Amniotic epithelial cell (primary cell): ENCODE measurements around the gene PPP1CC.
"Not testable (repeated sequence)": the region's sequence is repeated elsewhere in the genome, so short reads cannot be mapped to it uniquely, and the experiment has no call there.

Experiments
- DNase-seq: peaks from one replicate; pipeline ENCODE4 v3.0.0-alpha.2; 2010; ENCODE audit warnings: low read depth

PPP1CC gene

DNA sequence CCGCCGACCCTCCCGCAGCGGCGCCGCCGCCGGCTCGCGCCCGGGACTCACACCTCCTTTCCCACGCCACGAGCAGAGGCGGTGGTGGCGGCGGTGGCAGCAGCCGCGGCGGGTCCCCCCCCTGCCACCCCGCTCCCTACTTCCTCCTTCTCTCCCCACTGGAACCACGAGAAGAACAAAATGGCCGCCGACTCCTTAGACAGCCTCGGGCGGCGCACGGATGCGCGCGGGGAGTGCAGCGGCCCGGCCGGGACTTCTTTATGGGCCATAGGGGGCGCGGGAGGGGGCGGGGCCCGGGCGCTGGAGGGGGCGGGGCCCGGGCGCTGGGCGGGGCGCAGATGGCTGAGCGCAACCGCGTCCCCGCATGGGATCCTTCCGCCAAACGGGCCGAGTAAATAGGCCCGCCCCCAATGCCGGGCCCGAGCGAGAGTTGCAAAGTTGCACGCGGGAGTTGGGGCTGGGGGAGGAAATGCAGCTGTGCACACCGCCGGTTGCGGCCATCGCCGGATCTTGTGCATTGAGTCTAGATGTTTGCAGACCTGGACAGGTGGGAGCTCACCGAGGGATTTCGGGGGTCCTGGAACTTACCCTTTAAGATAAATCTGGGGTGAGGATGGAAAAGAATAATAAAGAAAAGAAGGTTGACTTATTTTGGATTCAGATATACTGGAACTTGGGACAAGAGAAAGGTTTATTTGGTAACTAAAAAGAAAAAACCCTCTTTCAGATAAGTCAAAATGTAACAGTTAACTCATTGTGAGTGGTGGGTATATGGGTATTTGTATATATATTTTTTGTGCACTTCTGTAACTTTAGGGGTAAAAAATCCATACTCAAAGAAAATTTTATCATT, at the start of gene PPP1CC:
TSS of gene PPP1CC (minus strand) at position 174 of the 853 bp plus-strand sequence. CDS start 184 bp downstream, outside the sequence.
- DNase-seq, result peak; percentile 84

DNA sequence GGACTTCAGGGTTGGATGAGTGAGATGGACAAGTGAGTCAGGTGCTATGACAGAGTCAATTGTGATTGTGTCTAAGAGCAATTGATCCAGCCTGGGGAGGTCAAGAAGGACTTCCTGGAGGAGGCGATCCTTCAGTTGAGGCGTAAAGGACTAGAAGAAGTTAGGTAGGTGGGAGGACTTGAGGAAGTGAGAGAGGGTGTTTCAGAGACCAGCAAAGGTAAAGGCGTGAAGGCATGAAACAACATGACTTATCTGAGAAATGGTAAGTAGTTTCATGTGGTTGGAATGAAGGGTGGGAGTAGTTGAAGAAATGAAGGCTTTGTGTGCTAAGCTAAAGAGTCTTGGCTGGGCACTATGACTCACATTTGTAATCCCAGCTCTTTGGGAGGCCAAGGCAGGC, 48.9 kb upstream of the PPP1CC start:
- peak; percentile 52 for DNase-seq

DNA sequence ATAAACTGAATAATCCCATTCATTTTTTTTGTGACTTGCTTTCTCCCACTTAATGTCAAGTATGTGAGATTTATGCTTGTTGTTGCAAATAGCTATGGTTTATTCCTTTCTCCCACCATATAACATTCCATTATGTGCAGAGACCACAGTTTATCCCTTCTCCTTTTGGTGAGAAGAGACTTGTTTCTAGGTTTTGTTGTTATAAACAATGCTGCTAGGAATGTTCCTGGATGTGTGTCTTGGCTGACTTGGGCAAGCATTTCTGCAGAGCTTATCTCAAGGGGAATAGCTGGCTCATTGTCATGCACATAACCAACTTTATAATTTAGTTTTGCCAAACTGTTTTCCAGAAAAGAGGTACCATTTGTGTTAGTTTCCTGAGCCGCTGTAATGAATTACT, 47.6 kb upstream of the PPP1CC start:
- DNase-seq, result peak; percentile 80

DNA sequence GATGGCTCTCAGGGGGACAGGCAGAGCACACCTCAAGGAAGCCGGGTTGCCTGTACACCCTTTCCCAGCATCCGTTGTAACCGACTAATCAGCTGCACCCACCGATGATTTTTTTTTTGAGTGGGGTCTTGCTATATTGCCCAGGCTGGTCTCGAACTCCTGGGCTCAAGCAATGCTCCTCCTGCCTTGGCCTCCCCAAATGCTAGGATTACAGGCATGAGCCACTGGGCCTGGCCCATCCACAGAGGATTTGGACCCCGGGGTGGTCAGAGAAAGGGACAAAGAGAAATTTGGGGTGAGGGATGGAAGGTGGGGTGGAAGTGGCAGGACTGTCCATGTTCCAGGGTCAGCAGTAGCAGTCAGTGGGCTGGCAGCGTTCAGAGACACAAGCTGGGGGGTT, 43.3 kb upstream of the PPP1CC start:
- DNase-seq, result no peak

GRCh38 chr12:110785240-110785639, 42.5 kb upstream of the PPP1CC start:
- DNase-seq, result peak; percentile 24

DNA sequence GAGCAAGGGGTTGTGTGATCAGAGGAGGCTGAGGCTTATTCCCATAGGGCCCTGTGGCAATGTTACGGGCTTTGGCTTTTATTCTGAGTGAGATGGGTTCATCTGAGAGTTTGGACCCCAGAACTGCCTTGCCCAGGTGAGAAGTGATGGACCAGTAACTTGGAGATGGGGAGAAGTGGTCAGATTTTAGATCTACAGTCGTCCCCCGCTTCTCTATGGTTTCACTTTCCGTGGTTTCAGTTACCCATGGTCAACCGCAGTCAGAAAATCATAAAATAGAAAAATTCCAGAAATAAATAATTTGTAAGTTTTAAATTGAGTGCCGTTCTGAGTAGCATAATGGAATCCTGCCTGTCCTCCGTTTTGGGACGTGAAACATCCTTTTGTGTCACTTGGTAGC, 40.2 kb upstream of the PPP1CC start:
- DNase-seq, result no peak

DNA sequence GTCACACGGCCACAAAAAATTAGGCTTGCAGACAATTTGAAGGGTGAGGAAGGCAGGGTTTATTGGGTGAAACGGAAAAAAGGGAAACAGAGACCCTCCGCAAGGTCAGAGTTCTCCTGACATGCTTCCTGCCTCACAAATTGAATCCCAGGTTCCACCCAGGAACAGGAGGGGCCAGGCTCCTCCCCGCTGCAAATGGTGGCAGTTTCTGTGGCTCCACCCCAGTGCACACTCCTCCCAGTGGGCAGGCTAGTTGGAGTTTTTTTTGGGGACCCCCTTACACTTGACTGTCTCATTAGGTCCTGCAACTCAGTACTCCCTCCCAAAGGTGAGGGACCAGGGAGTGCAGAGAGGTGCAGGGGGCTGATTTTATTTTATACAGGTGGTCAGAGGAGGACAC, 39.4 kb upstream of the PPP1CC start:
- DNase-seq, result no peak

DNA sequence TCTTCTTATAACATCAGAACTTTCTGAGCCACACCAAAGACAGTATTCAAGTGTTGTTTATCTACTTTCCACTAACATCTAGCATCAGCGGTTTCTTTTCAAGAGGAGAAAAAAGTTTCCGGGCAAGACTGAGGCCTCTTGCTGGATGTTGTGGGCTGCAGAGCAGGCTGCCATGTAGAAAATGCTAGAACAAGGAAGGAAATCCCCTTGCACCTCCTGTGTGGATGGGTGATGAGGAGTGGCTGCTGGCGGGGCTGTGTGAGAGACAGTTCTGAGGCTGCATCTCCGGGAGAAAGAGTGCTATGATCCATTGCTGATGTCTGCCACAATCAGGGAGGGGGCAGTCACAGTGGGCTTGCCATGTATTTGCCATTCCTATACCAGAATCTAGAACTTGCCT, 37.8 kb upstream of the PPP1CC start:
- no peak for DNase-seq

GRCh38 chr12:110778833-110779577, 36.3 kb upstream of the PPP1CC start:
- DNase-seq, result no peak

GRCh38 chr12:110776410-110776809, 33.7 kb upstream of the PPP1CC start:
- no peak for DNase-seq

GRCh38 chr12:110775997-110776396, 33.3 kb upstream of the PPP1CC start:
- no peak for DNase-seq

DNA sequence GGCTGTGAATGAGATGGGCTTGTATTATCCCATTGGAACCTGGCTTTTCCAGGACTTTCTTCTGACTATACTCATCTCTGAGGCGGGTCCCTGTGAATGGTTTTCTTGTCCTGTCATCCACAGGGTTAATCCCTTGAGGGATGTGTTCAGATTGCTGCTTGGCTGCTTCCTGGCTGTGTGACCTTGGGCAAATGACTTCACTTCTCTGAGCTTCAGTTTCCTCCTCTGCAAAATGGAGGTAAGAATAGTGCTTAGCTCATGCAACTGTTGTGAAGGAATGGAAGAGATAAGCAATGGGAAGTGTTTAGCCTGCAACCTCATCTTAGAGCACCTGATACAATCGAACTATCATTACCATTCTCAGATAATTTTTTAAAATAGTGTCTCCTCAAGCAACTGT, 32.1 kb upstream of the PPP1CC start:
- DNase-seq, result peak; percentile 40

- DNase-seq, result no peak
Observed at GRCh38 chr12:110768960-110769359, 26.3 kb upstream of the PPP1CC start.

DNA sequence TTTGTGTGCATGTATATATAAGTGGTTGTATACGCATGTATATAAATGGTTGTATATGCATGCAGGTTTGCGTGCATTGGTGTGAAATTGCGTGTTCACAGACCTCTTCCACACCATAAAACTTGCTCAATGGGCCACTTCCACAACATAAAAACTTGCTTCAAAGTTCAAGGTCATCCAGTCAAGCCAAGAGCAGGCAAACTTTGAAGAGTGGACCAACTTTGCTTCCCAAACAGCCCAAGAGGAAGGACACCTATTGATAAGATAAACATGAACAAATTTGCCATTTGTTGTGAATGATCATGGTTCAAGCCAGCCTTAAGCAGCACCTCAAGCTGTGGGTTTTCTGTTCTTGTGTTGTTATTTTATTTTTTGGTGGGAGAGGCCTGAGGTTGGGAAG, 25.2 kb upstream of the PPP1CC start:
- no peak for DNase-seq

DNA sequence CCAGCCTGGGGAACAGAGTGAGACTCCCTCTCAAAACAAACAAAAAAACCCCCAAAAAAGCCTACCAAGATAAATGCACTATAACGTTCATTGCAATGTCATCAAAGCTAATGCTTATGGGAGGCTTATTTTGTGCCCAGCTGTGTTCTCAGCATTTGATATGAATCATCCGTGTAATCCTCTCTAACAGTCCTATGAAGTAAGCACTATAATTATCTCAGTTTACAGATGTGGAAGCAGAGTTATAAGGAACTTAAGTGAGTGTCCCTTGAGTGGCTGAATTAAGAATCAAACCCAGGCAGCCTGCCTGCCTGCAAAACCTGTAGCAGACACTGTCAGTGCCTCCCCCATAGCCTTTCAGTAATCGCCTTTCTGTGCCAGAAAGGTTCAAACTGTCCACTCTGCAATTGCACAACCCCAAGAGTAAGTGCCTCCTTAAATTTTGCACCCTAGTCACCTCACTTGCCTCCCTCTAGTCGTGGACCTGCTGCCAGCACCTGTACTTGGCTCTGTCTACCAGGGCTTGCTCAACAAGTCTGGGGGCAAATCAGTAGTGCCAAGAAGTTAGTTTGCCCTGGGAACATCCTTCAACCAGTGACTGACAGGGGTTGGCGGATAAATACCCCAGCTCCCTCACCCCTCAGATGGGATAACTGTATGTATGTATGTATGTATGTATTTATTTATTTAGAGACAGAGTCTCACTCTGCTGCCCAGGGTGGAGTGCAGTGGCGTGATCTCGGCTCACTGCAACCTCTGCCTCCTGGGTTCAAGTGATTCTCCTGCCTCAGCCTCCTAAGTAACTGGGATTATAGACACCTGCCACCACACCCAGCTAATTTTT, 23.8 kb upstream of the PPP1CC start:
- DNase-seq, result peak; percentile 38

DNA sequence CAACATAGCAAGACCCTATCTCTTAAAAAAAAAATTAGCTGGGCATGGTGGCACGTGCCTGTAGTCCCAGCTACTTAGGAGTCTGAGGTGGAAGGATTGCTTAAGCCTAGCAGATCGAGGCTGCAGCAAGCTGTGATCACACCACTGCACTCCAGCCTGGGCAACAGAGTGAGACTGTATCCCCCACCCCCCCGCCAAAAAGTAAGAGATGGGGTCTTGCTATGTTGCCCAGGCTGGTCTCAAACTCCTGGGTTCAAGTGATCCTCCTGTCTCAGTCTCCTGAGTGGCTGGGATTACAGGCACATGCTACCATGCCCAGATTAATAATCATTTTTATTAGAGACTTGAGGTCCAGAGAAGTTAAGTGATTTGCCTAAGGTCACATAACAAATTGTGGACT, 22.9 kb upstream of the PPP1CC start:
- DNase-seq, result not testable (repeated sequence)

DNA sequence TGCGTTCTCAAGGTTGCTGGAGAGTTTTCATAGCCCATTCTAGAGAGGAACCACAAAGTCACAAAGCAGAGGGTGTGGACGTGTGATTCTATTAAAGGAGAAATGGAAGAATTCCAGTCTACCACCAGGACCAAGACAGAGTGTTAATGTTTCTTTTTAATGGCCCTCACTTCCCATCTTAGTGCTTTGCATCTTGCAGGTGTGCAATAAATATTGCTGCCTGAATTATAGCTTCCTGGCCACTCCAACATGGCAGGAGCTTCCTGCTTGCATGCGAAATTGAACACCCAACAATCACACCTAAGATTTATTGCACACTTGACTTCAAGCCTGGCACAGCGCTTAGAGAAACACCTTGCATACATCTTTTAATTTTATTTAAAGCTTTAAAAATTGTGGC, 22.4 kb upstream of the PPP1CC start:
- no peak for DNase-seq

DNA sequence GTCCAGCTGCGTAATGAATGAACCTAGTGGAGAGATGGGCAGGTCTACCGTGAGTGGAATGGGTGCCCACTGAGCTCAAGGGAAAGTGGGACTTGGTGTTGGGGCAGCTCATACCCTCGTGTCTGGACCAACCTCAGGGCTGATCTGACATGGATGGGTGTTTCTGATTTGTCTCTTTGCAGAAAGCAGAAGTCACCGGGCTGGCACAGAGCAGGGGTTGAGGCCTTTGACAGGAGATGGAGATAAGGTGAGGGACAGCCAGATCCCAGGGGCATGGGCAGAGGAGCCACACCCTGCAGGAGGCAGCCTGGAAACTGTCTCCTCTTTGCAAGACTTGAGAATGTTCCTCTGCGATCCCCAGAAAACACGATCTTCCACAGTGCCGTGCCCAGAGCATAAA, 20.9 kb upstream of the PPP1CC start:
- DNase-seq, result no peak

- DNase-seq, result no peak
Observed at GRCh38 chr12:110762891-110763290, 20.2 kb upstream of the PPP1CC start.

GRCh38 chr12:110760204-110760609, 17.5 kb upstream of the PPP1CC start:
- DNase-seq, result no peak

GRCh38 chr12:110758922-110759321, 16.2 kb upstream of the PPP1CC start:
- DNase-seq, result no peak

DNA sequence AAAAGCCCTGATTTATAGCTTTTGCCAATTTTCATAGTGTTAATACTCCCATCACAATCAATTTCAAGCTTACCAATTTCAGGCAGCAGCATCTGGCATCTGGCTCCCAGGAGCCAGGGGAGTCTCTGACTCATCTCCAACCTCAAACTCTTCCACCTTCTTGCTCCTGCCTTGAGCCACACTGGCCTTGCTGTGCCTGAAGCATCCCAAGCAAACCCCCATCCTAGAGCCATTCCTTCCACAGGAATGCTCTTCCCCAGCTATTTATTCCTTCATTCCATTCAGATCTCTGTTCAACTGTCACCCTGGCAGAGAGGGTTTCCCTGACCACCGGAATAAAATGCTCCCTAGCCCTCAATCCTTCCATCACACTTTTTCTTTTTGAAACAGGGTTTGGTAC, 13.9 kb upstream of the PPP1CC start:
- DNase-seq, result no peak
